H9 (cell line): Measurements from ENCODE around the gene IVL. TPM values are rescaled to one million over a fixed set of nuclear protein-coding genes. Genes with fewer than 3 reads are reported as not detected.
A peak's percentile ranks its signal among the peaks of the same experiment; 100 is the strongest.

Source experiments
- DNase-seq: peaks from one replicate; pipeline ENCODE4 v3.0.0-alpha.2; 2017
- H2AFZ ChIP-seq: one replicate; pipeline ENCODE4 v1.6.1; 2013; ENCODE audit warnings: mild to moderate bottlenecking, low read length, control low read depth, moderate library complexity
- H2AK5ac ChIP-seq: 2 replicates; pipeline ENCODE4 v1.6.1; 2013; ENCODE audit warnings: low read length, control low read depth, mixed read lengths; ENCODE audit not compliant: insufficient read length
- H2BK120ac ChIP-seq: one replicate; pipeline ENCODE4 v1.6.1; 2013; ENCODE audit warnings: low read depth, mild to moderate bottlenecking, low read length, control low read depth, inconsistent platforms; ENCODE audit not compliant: poor library complexity, severe bottlenecking
- H2BK12ac ChIP-seq: 2 replicates; pipeline ENCODE4 v1.6.1; 2013; ENCODE audit warnings: low read length, control low read depth, mixed read lengths, low read depth; ENCODE audit not compliant: insufficient read length
- H2BK15ac ChIP-seq: 2 replicates; pipeline ENCODE4 v1.6.1; 2013; ENCODE audit warnings: low read depth, low read length, control low read depth
- H2BK20ac ChIP-seq: one replicate; pipeline ENCODE4 v1.6.1; 2013; ENCODE audit warnings: low read depth, mild to moderate bottlenecking, low read length, control low read depth, inconsistent platforms; ENCODE audit not compliant: poor library complexity, severe bottlenecking
- H2BK5ac ChIP-seq: 2 replicates; pipeline ENCODE4 v1.6.1; 2013; ENCODE audit warnings: low read length, control low read depth, mixed read lengths; ENCODE audit not compliant: insufficient read length
- H3K14ac ChIP-seq: 2 replicates; pipeline ENCODE4 v1.6.1; 2013; ENCODE audit warnings: low read length, control low read depth; ENCODE audit not compliant: insufficient read depth
- H3K18ac ChIP-seq: 2 replicates; pipeline ENCODE4 v1.6.1; 2013; ENCODE audit warnings: low read depth, mild to moderate bottlenecking, mixed read lengths, low read length, control low read depth; ENCODE audit not compliant: insufficient read length
- H3K23ac ChIP-seq: 2 replicates; pipeline ENCODE4 v1.6.1; 2013; ENCODE audit warnings: low read length, control low read depth, mixed read lengths, low read depth; ENCODE audit not compliant: insufficient read length
- H3K23me2 ChIP-seq: 2 replicates; pipeline ENCODE4 v1.6.1; 2013; ENCODE audit warnings: low read depth, mild to moderate bottlenecking, mixed read lengths, low read length, control low read depth; ENCODE audit not compliant: insufficient read length, poor library complexity, severe bottlenecking
- H3K27ac ChIP-seq: 2 replicates; pipeline ENCODE4 v1.5.1; 2013; ENCODE audit warnings: low read length, control low read depth, mixed read lengths, low read depth; ENCODE audit not compliant: insufficient read length
- H3K27me3 ChIP-seq: 2 replicates; pipeline ENCODE4 v1.6.1; 2013; ENCODE audit warnings: low read length, control low read depth, inconsistent platforms; ENCODE audit not compliant: insufficient read depth
- H3K4ac ChIP-seq: 2 replicates; pipeline ENCODE4 v1.6.1; 2013; ENCODE audit warnings: low read depth, mild to moderate bottlenecking, control low read depth, inconsistent platforms, low read length, moderate library complexity
- H3K4me1 ChIP-seq: 2 replicates; pipeline ENCODE4 v1.6.1; 2013; ENCODE audit warnings: low read length, control low read depth, inconsistent platforms; ENCODE audit not compliant: insufficient read depth
- H3K4me2 ChIP-seq: 2 replicates; pipeline ENCODE4 v1.6.1; 2013; ENCODE audit warnings: low read length, control low read depth, mixed read lengths; ENCODE audit not compliant: insufficient read length, insufficient read depth
- H3K56ac ChIP-seq: 2 replicates; pipeline ENCODE4 v1.6.1; 2013; ENCODE audit warnings: low read depth, mild to moderate bottlenecking, mixed read lengths, low read length, control low read depth; ENCODE audit not compliant: insufficient read length
- H3K79me1 ChIP-seq: 2 replicates; pipeline ENCODE4 v1.6.1; 2013; ENCODE audit warnings: low read depth, mild to moderate bottlenecking, moderate library complexity, low read length, control low read depth, inconsistent platforms; ENCODE audit not compliant: insufficient read depth, poor library complexity, severe bottlenecking
- H3K79me2 ChIP-seq: 2 replicates; pipeline ENCODE4 v1.6.1; 2013; ENCODE audit warnings: low read length, control low read depth, inconsistent platforms; ENCODE audit not compliant: insufficient read depth
- H3K9ac ChIP-seq: 2 replicates; pipeline ENCODE4 v1.6.1; 2013; ENCODE audit warnings: low read length, control low read depth, mixed read lengths; ENCODE audit not compliant: insufficient read length; ENCODE audit errors: extremely low read depth
- H3K9me3 ChIP-seq: one replicate; pipeline ENCODE4 v1.6.1; 2013; ENCODE audit warnings: low read depth, low read length, inconsistent platforms; ENCODE audit not compliant: control insufficient read depth
- H3T11ph ChIP-seq: one replicate; pipeline ENCODE4 v1.6.1; 2013; ENCODE audit warnings: mild to moderate bottlenecking, low read length, control low read depth, inconsistent platforms
- H4K20me1 ChIP-seq: one replicate; pipeline ENCODE4 v1.6.1; 2013; ENCODE audit not compliant: control insufficient read depth, insufficient read length, insufficient read depth
- H4K5ac ChIP-seq: 2 replicates; pipeline ENCODE4 v1.6.1; 2013; ENCODE audit warnings: low read depth, mild to moderate bottlenecking, mixed read lengths, low read length, control low read depth; ENCODE audit not compliant: insufficient read length
- H4K8ac ChIP-seq: replicated peaks from 2 replicates; pipeline ENCODE4 v1.6.1; 2013; ENCODE audit warnings: low read length, control low read depth, mixed read lengths, low read depth; ENCODE audit not compliant: insufficient read length
- H4K91ac ChIP-seq: 2 replicates; pipeline ENCODE4 v1.6.1; 2013; ENCODE audit warnings: low read depth, mild to moderate bottlenecking, moderate library complexity, mixed read lengths, low read length, control low read depth; ENCODE audit not compliant: insufficient read length
- H3K27ac Mint-ChIP-seq, 3 experiments: 2 replicates in 2 of 3; 3 replicates in 1 of 3; pipeline ENCODE4 v1.8.0; 2020 to 2021; ENCODE audit warnings: mixed read lengths in 3 of 3, mild to moderate bottlenecking in 1 of 3, moderate library complexity in 1 of 3
- H3K27me3 Mint-ChIP-seq: 2 replicates; pipeline ENCODE4 v1.8.0; 2021; ENCODE audit warnings: low read depth, mild to moderate bottlenecking, moderate library complexity, mixed read lengths
- H3K36me3 Mint-ChIP-seq, 3 experiments: 2 replicates in 2 of 3; 3 replicates in 1 of 3; pipeline ENCODE4 v1.8.0; 2020 to 2021; ENCODE audit warnings: low read depth in 3 of 3, mixed read lengths in 3 of 3; ENCODE audit not compliant: insufficient read depth in 1 of 3
- H3K4me1 Mint-ChIP-seq, 2 experiments: 2 replicates each; pipeline ENCODE4 v1.8.0; 2020; ENCODE audit warnings: mixed read lengths in 2 of 2
- H3K4me3 Mint-ChIP-seq, 2 experiments: 2 replicates in 1 of 2; 3 replicates in 1 of 2; pipeline ENCODE4 v1.8.0; 2020 to 2021; ENCODE audit warnings: mild to moderate bottlenecking in 2 of 2, mixed read lengths in 2 of 2, moderate library complexity in 1 of 2
- H3K9me3 Mint-ChIP-seq, 2 experiments: 2 replicates in 1 of 2; 3 replicates in 1 of 2; pipeline ENCODE4 v1.8.0; 2020; ENCODE audit warnings: mild to moderate bottlenecking in 2 of 2, mixed read lengths in 2 of 2, moderate library complexity in 1 of 2
- WGBS: extraction: QIAGEN DNeasy Blood & Tissue Kit; methylation state at CpG from one replicate; pipeline ENCODE4 v1.1.7; 2013; ENCODE audit warnings: missing lambda C conversion rate, low lambda C conversion rate, mixed read lengths; ENCODE audit not compliant: insufficient read length; ENCODE audit errors: extremely low coverage; 5-methylcytosine and 5-hydroxymethylcytosine counted together
- total RNA-seq: library from RNA; stranded (reverse); gene quantifications from 2 replicates; pipeline ENCODE4 v1.2.1, GENCODE V29; 2021
- TF ChIP-seq, protein P1 (sequence below): fragments of 200-600 bp; sonication (generic); conservative IDR thresholded peaks from 3 replicates; pipeline ENCODE4 v1.8.0; 2021; ENCODE audit warnings: antibody characterized with exemption, mild to moderate bottlenecking

IVL gene
- total RNA-seq, 1 experiment from 2014 or later: not detected

DNA sequence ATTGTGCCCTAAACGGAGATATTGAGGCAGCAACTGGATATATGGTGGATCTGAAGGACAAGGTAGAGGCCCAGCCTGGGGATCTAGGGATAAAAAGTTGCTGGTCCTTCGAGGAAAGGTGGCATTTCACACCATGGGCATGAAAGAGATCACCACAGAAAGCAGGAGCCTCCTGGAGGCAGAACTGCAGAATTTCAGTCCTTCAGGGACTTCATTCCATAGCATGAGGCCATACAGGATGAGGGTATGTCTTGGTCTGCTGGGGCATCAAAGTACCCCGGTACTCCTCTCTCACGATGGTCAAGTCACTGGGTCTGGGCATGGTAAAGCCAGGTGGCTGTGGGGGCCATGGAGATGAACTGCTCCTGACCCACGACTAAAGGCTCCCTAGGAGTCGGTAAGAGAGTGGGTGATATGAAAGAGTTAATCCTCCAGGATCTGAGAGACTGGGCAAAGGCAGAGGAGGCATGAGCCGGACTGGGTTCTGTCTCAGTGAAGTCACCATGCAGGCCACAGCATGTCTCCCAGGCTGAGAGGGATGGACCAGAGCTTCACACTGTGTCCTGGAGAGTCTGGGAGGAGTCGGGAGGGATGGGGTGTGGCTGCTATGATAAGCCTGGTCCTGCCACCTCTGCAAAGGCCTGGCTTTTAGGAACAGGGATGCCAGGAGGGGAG is 32.8 kb downstream of the IVL start:
- Histone ChIP-seq H3K14ac (no peak overlapping the region; the same call in 1 of the 2 replicates), H3K4ac (no peak overlapping the region), H3K27me3 (no peaks in the 10 kb centered on the region), H3K18ac (no peak overlapping the region), H3K9me3 (no peaks in the 10 kb centered on the region), H3K4me2 (no peak overlapping the region), H2AFZ (no peak overlapping the region), H3K79me1 (no peaks in the 10 kb centered on the region), H4K91ac (no peak overlapping the region), H3K4me1 (no peaks in the 10 kb centered on the region), H4K8ac (no peak overlapping the region), H2BK12ac (no peak overlapping the region), H4K20me1 (no peaks in the 10 kb centered on the region), H2BK20ac (no peak overlapping the region), H3K23ac (no peak overlapping the region), H4K5ac (no peak overlapping the region), H3K27ac (no peak overlapping the region), H2BK5ac (no peak overlapping the region), H3K9ac (no peak overlapping the region), H2AK5ac (no peak overlapping the region), H3K79me2 (no peaks in the 10 kb centered on the region), H3K56ac (peak overlapping the region; percentile 79), H3K23me2 (no peaks in the 10 kb centered on the region), H2BK15ac (no peak overlapping the region), H3T11ph (no peak overlapping the region), H2BK120ac (no peak overlapping the region)
- Mint-ChIP-seq H3K4me3 (no peak overlapping the region), H3K36me3 (no peaks in the 10 kb centered on the region; a peak in 1 of 7 replicates), H3K27me3 (no peaks in the 10 kb centered on the region; the same call in 1 of the 2 replicates), H3K4me1 (no peaks in the 10 kb centered on the region), H3K9me3 (peaks cover 37 to 54% of the 10 kb centered on the region in 2 experiments), H3K27ac (no peak overlapping the region)
- TF ChIP-seq, protein P1, sequence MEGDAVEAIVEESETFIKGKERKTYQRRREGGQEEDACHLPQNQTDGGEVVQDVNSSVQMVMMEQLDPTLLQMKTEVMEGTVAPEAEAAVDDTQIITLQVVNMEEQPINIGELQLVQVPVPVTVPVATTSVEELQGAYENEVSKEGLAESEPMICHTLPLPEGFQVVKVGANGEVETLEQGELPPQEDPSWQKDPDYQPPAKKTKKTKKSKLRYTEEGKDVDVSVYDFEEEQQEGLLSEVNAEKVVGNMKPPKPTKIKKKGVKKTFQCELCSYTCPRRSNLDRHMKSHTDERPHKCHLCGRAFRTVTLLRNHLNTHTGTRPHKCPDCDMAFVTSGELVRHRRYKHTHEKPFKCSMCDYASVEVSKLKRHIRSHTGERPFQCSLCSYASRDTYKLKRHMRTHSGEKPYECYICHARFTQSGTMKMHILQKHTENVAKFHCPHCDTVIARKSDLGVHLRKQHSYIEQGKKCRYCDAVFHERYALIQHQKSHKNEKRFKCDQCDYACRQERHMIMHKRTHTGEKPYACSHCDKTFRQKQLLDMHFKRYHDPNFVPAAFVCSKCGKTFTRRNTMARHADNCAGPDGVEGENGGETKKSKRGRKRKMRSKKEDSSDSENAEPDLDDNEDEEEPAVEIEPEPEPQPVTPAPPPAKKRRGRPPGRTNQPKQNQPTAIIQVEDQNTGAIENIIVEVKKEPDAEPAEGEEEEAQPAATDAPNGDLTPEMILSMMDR: peak; percentile 24; the same call in 1 of the 3 replicates
- DNase-seq: no peak
- WGBS: no CpG with 5 or more reads among the region's 8 CpGs
